IMR-90 (cell line): ENCODE results near the gene NFE2L2. TPM values are rescaled to one million over a fixed set of nuclear protein-coding genes. Genes with fewer than 3 reads are reported as not detected.

Experiments
- ATAC-seq: fragments of 200-7000 bp; cut with Tn5 transposase; 2 replicates; pipeline ENCODE4 v1.9.1; 2020; ENCODE audit warnings: low read depth, mild to moderate bottlenecking, moderate library complexity
- BruUV-seq: library from RNA; stranded (reverse); fragments of 400-500 nt; replicated peaks from 2 replicates; lab custom pipeline; 2021; lab: Mats Ljungman, UMichigan
- CTCF ChIA-PET: fragments of 300-600 bp; formaldehyde crosslinking; extraction: SDS; loops from one replicate; lab custom pipeline; 2021; ENCODE audit warnings: antibody characterized with exemption; lab: Yijun Ruan, JAX
- POLR2A ChIA-PET: fragments of 300-600 bp; sonication (Branson Sonifier 250); formaldehyde crosslinking; loops from one replicate; lab custom pipeline; 2022; ENCODE audit warnings: antibody characterized with exemption; ENCODE audit not compliant: unreplicated experiment; lab: Charles Lee
- DNase-seq: peaks from one replicate; pipeline ENCODE4 v3.0.0; 2013
- H2AFZ ChIP-seq: replicated peaks from 2 replicates; pipeline ENCODE3; 2013; ENCODE audit warnings: low read length, mild to moderate bottlenecking; ENCODE audit not compliant: poor library complexity
- H2AK5ac ChIP-seq: 2 replicates; pipeline ENCODE4 v1.6.1; 2013; ENCODE audit warnings: low read depth, low read length, inconsistent platforms
- H2AK9ac ChIP-seq: replicated peaks from 2 replicates; pipeline ENCODE3; 2013; ENCODE audit warnings: mild to moderate bottlenecking, low read depth, low read length, moderate library complexity; ENCODE audit not compliant: poor library complexity
- H2BK120ac ChIP-seq: 2 replicates; pipeline ENCODE4 v1.6.1; 2013; ENCODE audit warnings: low read depth, low read length, inconsistent platforms
- H2BK15ac ChIP-seq: 3 replicates; pipeline ENCODE4 v1.6.1; 2013; ENCODE audit warnings: low read depth, low read length, inconsistent platforms
- H2BK20ac ChIP-seq: 2 replicates; pipeline ENCODE4 v1.6.1; 2013; ENCODE audit warnings: low read depth, mild to moderate bottlenecking, inconsistent platforms, low read length, moderate library complexity
- H2BK5ac ChIP-seq: 2 replicates; pipeline ENCODE4 v1.6.1; 2013; ENCODE audit warnings: mild to moderate bottlenecking, low read depth, low read length, inconsistent platforms; ENCODE audit not compliant: poor library complexity, severe bottlenecking
- H3K14ac ChIP-seq: replicated peaks from 2 replicates; pipeline ENCODE4 v1.6.1; 2013; ENCODE audit warnings: low read depth, low read length, inconsistent platforms
- H3K18ac ChIP-seq: 2 replicates; pipeline ENCODE4 v1.6.1; 2013; ENCODE audit warnings: low read depth, low read length, control low read depth
- H3K23ac ChIP-seq: 2 replicates; pipeline ENCODE4 v1.6.1; 2013; ENCODE audit warnings: low read depth, low read length, inconsistent platforms
- H3K27ac ChIP-seq: 2 replicates; pipeline ENCODE4 v1.5.1; 2013; ENCODE audit warnings: mild to moderate bottlenecking, control low read depth, low read length; ENCODE audit not compliant: insufficient read depth
- H3K27me3 ChIP-seq: 2 replicates; pipeline ENCODE4 v1.6.1; 2013; ENCODE audit warnings: low read length; ENCODE audit not compliant: control insufficient read depth, insufficient read depth
- H3K36me3 ChIP-seq: 2 replicates; pipeline ENCODE4 v1.6.1; 2013; ENCODE audit warnings: low read length, mixed read lengths; ENCODE audit not compliant: control insufficient read depth, insufficient read depth
- H3K4ac ChIP-seq: 2 replicates; pipeline ENCODE4 v1.6.1; 2013; ENCODE audit warnings: low read depth, low read length, inconsistent platforms
- H3K4me1 ChIP-seq: 2 replicates; pipeline ENCODE4 v1.6.1; 2013; ENCODE audit warnings: low read length, mixed read lengths; ENCODE audit not compliant: control insufficient read depth, insufficient read depth
- H3K4me2 ChIP-seq: 2 replicates; pipeline ENCODE4 v1.6.1; 2013; ENCODE audit warnings: low read depth, mild to moderate bottlenecking, control low read depth, low read length, moderate library complexity
- H3K4me3 ChIP-seq: 2 replicates; pipeline ENCODE4 v1.5.1; 2013; ENCODE audit warnings: low read depth, mild to moderate bottlenecking, control low read depth, low read length, moderate library complexity; ENCODE audit not compliant: insufficient read depth
- H3K56ac ChIP-seq: 2 replicates; pipeline ENCODE4 v1.6.1; 2013; ENCODE audit warnings: low read length, inconsistent platforms; ENCODE audit not compliant: insufficient read depth; ENCODE audit errors: extremely low read depth
- H3K79me1 ChIP-seq, 2 experiments: 2 replicates each; pipeline ENCODE4 v1.6.1; 2013; ENCODE audit warnings: low read length in 2 of 2, inconsistent platforms in 1 of 2, low read depth in 1 of 2
- H3K9ac ChIP-seq: 2 replicates; pipeline ENCODE4 v1.6.1; 2013; ENCODE audit warnings: low read depth, low read length, control low read depth
- H3K9me1 ChIP-seq: 2 replicates; pipeline ENCODE4 v1.6.1; 2013; ENCODE audit warnings: low read length, inconsistent platforms; ENCODE audit not compliant: insufficient read depth
- H3K9me3 ChIP-seq: 2 replicates; pipeline ENCODE4 v1.6.1; 2013; ENCODE audit warnings: low read length; ENCODE audit not compliant: control insufficient read depth, insufficient read depth
- H4K20me1 ChIP-seq: 2 replicates; pipeline ENCODE4 v1.6.1; 2013; ENCODE audit warnings: low read length, inconsistent platforms; ENCODE audit not compliant: insufficient read depth
- H4K5ac ChIP-seq: 2 replicates; pipeline ENCODE4 v1.6.1; 2013; ENCODE audit warnings: mild to moderate bottlenecking, low read depth, low read length, control low read depth
- H4K8ac ChIP-seq, 2 experiments: 2 replicates each; pipeline ENCODE4 v1.6.1; 2013; ENCODE audit warnings: low read depth in 2 of 2, low read length in 2 of 2, control low read depth in 1 of 2, inconsistent platforms in 1 of 2
- H4K91ac ChIP-seq: 2 replicates; pipeline ENCODE4 v1.6.1; 2013; ENCODE audit warnings: low read depth, low read length, inconsistent platforms; ENCODE audit not compliant: insufficient read depth
- BHLHE40 ChIP-seq: fragments of 150-350 bp; IDR thresholded peaks from 2 replicates; pipeline ENCODE4 v1.6.1; 2016; ENCODE audit warnings: mild to moderate bottlenecking, low read depth, low read length
- CEBPB ChIP-seq: IDR thresholded peaks from 2 replicates; pipeline ENCODE4 v1.6.1; 2012; ENCODE audit warnings: low read depth, low read length, improper control_type of control experiment
- CHD1 ChIP-seq: IDR thresholded peaks from 2 replicates; pipeline ENCODE4 v1.6.1; 2012; ENCODE audit warnings: low read depth, low read length, improper control_type of control experiment
- CTCF ChIP-seq: conservative IDR thresholded peaks from 2 replicates; pipeline ENCODE4 v1.5.1; 2012; ENCODE audit warnings: mild to moderate bottlenecking, low read depth, low read length, improper control_type of control experiment
- ELK1 ChIP-seq: fragments of 150-350 bp; IDR thresholded peaks from 2 replicates; pipeline ENCODE4 v1.6.1; 2016; ENCODE audit warnings: low read depth, mild to moderate bottlenecking, low read length, moderate library complexity, borderline replicate concordance
- FOS ChIP-seq: fragments of 150-350 bp; IDR thresholded peaks from 2 replicates; pipeline ENCODE4 v1.6.1; 2016; ENCODE audit warnings: low read depth, low read length
- MAFK ChIP-seq: IDR thresholded peaks from 2 replicates; pipeline ENCODE4 v1.6.1; 2012; ENCODE audit warnings: low read depth, low read length, improper control_type of control experiment
- MAZ ChIP-seq: IDR thresholded peaks from 2 replicates; pipeline ENCODE4 v1.6.1; 2012; ENCODE audit warnings: low read depth, mild to moderate bottlenecking, low read length, improper control_type of control experiment, moderate library complexity, borderline replicate concordance
- MXI1 ChIP-seq: IDR thresholded peaks from 2 replicates; pipeline ENCODE4 v1.6.1; 2012; ENCODE audit warnings: low read depth, mild to moderate bottlenecking, low read length, moderate library complexity, borderline replicate concordance
- NFE2L2 ChIP-seq: fragments of 150-350 bp; IDR thresholded peaks from 2 replicates; pipeline ENCODE4 v1.6.1; 2016; ENCODE audit warnings: low read depth, mild to moderate bottlenecking, low read length
- POLR2A ChIP-seq: IDR thresholded peaks from 2 replicates; pipeline ENCODE4 v1.6.1; 2012; ENCODE audit warnings: mild to moderate bottlenecking, low read depth, low read length
- RAD21 ChIP-seq: IDR thresholded peaks from 2 replicates; pipeline ENCODE4 v1.6.1; 2012; ENCODE audit warnings: low read length, improper control_type of control experiment
- RCOR1 ChIP-seq: IDR thresholded peaks from 2 replicates; pipeline ENCODE4 v1.6.1; 2012; ENCODE audit warnings: mild to moderate bottlenecking, low read length, improper control_type of control experiment; ENCODE audit not compliant: insufficient replicate concordance
- RFX5 ChIP-seq: IDR thresholded peaks from 2 replicates; pipeline ENCODE4 v1.8.0; 2012; ENCODE audit warnings: low read depth, mild to moderate bottlenecking, low read length, moderate library complexity
- SMC3 ChIP-seq: fragments of 150-350 bp; IDR thresholded peaks from 2 replicates; pipeline ENCODE4 v1.6.1; 2016; ENCODE audit warnings: low read depth, mild to moderate bottlenecking, antibody characterized with exemption, low read length, moderate library complexity
- USF2 ChIP-seq: fragments of 150-350 bp; IDR thresholded peaks from 2 replicates; pipeline ENCODE4 v1.6.1; 2017; ENCODE audit warnings: mild to moderate bottlenecking, antibody characterized with exemption, low read length, low read depth
- WGBS, 2 experiments: methylation state at CpG; one replicate each; pipeline versions ENCODE4 v1.1.5 to v1.1.7; 2013; ENCODE audit warnings: missing lambda C conversion rate in 2 of 2; ENCODE audit not compliant: insufficient read length in 1 of 2; ENCODE audit errors: extremely low coverage in 2 of 2; 5-methylcytosine and 5-hydroxymethylcytosine counted together
- dilution Hi-C: fragments of 300-500 bp; cut with HindIII; formaldehyde crosslinking; loops from one replicate; pipeline ENCODE4 v1.14.3; 2018; ENCODE audit warnings: low sequenced_read_pairs; ENCODE audit not compliant: unreplicated experiment
- in situ Hi-C: fragments of 300-500 bp; cut with MboI; formaldehyde crosslinking; loops from 3 replicates; pipeline ENCODE4 v1.14.3; 2019; ENCODE audit warnings: low sequenced_read_pairs, inconsistent platforms, mixed read lengths
- intact Hi-C: fragments of 100-400 bp; cut with micrococcal nuclease; formaldehyde crosslinking; loops from 2 replicates; pipeline ENCODE4 v1.10.0; 2022
- polyA plus RNA-seq, 3 experiments: library from polyadenylated mRNA; depleted of rRNA; stranded (reverse); fragments of >200 nt; gene quantifications; 2 replicates each; pipeline ENCODE4 v1.2.3, GENCODE V29; 2012; ENCODE audit warnings: low replicate concordance in 1 of 3
- total RNA-seq: library from RNA; depleted of rRNA; stranded (reverse); fragments of >200 nt; gene quantifications from 2 replicates; pipeline ENCODE4 v1.2.3, GENCODE V29; 2012

The NFE2L2 gene
- total and polyA plus RNA-seq, 2 of the 4 experiments (the other 2 are of a cell fraction) = 72.7 to 83.5 TPM

GRCh38 chr2:177235855-177236437 lies 28.6 kb downstream of the NFE2L2 start:
- Histone ChIP-seq H3K27me3 (no peaks in the 10 kb centered on the region), H3K9ac (no peak overlapping the region), H2AK5ac (no peak overlapping the region), H3K79me1 (peaks cover 22 to 45% of the 10 kb centered on the region in 2 experiments), H3K27ac (no peak overlapping the region), H2AK9ac (no peak overlapping the region), H3K4me1 (peaks cover 19% of the 10 kb centered on the region), H3K9me1 (peaks cover 17% of the 10 kb centered on the region), H4K20me1 (peaks cover 86% of the 10 kb centered on the region), H4K5ac (no peak overlapping the region), H3K23ac (no peak overlapping the region), H2AFZ (no peak overlapping the region), H3K14ac (no peak overlapping the region), H2BK120ac (no peak overlapping the region), H3K56ac (no peak overlapping the region), H3K18ac (no peak overlapping the region), H3K4me3 (no peak overlapping the region), H4K8ac (no peak overlapping the region), H2BK5ac (no peak overlapping the region), H3K4ac (no peak overlapping the region), H3K36me3 (peaks cover 44% of the 10 kb centered on the region), H2BK20ac (no peak overlapping the region), H4K91ac (no peak overlapping the region), H3K4me2 (no peak overlapping the region), H3K9me3 (no peaks in the 10 kb centered on the region), H2BK15ac (no peak overlapping the region)
- no peak for TF ChIP-seq USF2
- TF ChIP-seq SMC3 = no peak
- TF ChIP-seq RAD21 = no peak
- TF ChIP-seq RFX5 = no peak
- TF ChIP-seq RCOR1 = no peak
- no peak for TF ChIP-seq MXI1
- no peak for TF ChIP-seq ELK1
- TF ChIP-seq CHD1 = no peak
- TF ChIP-seq BHLHE40 = no peak
- TF ChIP-seq POLR2A = no peak
- TF ChIP-seq NFE2L2 = no peak
- TF ChIP-seq MAFK = no peak
- TF ChIP-seq CTCF = no peak
- no peak for TF ChIP-seq MAZ
- no peak for TF ChIP-seq FOS
- no peak for TF ChIP-seq CEBPB
- dilution Hi-C loops = no loop called here
- no TSS peak for BruUV-seq
- no CpG with 5 or more reads among the region's 6 CpGs for WGBS, 2 experiments
- ChIA-PET POLR2A (no interaction called here), CTCF (interaction anchor here (1.0 kb wide), 1 partner anchor 27 kb away, joined by 3 read pairs; no protein-coding TSS in a partner anchor)
- ATAC-seq (no peak), DNase-seq (no peak)
- in situ Hi-C loops = no loop called here
- intact Hi-C loops = no loop called here
